Left cardiac atrium (tissue), 4 donors: ENCODE results near the gene AKAP1. TPM values are rescaled to one million over a fixed set of nuclear protein-coding genes. Genes with fewer than 3 reads are reported as not detected.
A peak's percentile ranks its signal among the peaks of the same experiment; 100 is the strongest.

Source experiments
- ATAC-seq, 2 donors: fragments of 200-7000 bp; cut with Tn5 transposase; one replicate each; pipeline ENCODE4 v1.9.1; 2020; ENCODE audit warnings: mild to moderate bottlenecking in 2 of 2, moderate library complexity in 2 of 2
- DNase-seq: peaks from one replicate; pipeline ENCODE4 v3.0.0-alpha.2; 2020
- intact Hi-C, 2 donors: fragments of 100-400 bp; cut with DNase I; formaldehyde crosslinking; loops; one replicate each; pipeline versions ENCODE4 v1.14.1 to v1.15.1; 2022 to 2023
- total RNA-seq, 2 donors: library from RNA; stranded (reverse); fragmentation: NEBNext Ultra II Directional; extraction: Animal tissue kit (Norgen Biotek cat#: 25700); gene quantifications; one replicate each; pipeline ENCODE4 v1.2.1, GENCODE V29; 2021
- donor health status: DM: no; HTN: yes; CAD: no.
- donor health status: DM: no; HTN: yes; CAD: no; lungs with severe emphysema.
- donor health status: DM: yes; HTN: yes; CAD: no.
- donor health status: Dilated cardiomyopathy.

The AKAP1 gene
- total RNA-seq, 2 donors from 2014 or later: 86.3 to 131 TPM

- intact Hi-C loops: loop anchor here in 1 of 2 donors (10.0 kb wide), 1 partner anchor 536 kb away; no protein-coding TSS in a partner anchor
- no peak for DNase-seq
- ATAC-seq: no peak
These were observed 54.0 kb downstream of the AKAP1 start for GRCh38 chr17:57138956-57139576.

- ATAC-seq (peak in 1 of 2 donors; percentile 23), DNase-seq (no peak)
- intact Hi-C loops: no loop called here
These were observed 55.3 kb downstream of the AKAP1 start for GRCh38 chr17:57140316-57140715.

GRCh38 chr17:57142925-57143324 lies 57.9 kb downstream of the AKAP1 start:
- ATAC-seq (peak in 1 of 2 donors; percentile 80), DNase-seq (no peak)
- intact Hi-C loops: no loop called here

GRCh38 chr17:57143361-57143760 lies 58.3 kb downstream of the AKAP1 start:
- intact Hi-C loops: no loop called here
- no peak for DNase-seq
- ATAC-seq: no peak

- intact Hi-C loops: no loop called here
- DNase-seq: no peak
- ATAC-seq: no peak
These were observed 58.9 kb downstream of the AKAP1 start for GRCh38 chr17:57143919-57144318.

- intact Hi-C loops: no loop called here
- ATAC-seq (no peak), DNase-seq (no peak)
These were observed 59.5 kb downstream of the AKAP1 start for GRCh38 chr17:57144567-57144966.

- DNase-seq: no peak
- no peak for ATAC-seq
- intact Hi-C loops: no loop called here
These were observed 60.3 kb downstream of the AKAP1 start for GRCh38 chr17:57145347-57145746.

GRCh38 chr17:57146273-57146672 lies 61.2 kb downstream of the AKAP1 start:
- DNase-seq (no peak), ATAC-seq (no peak)
- intact Hi-C loops: no loop called here

GRCh38 chr17:57151798-57152197 lies 66.8 kb downstream of the AKAP1 start:
- no peak for ATAC-seq
- intact Hi-C loops: no loop called here

GRCh38 chr17:57152967-57153528 lies 68.0 kb downstream of the AKAP1 start:
- DNase-seq: no peak
- intact Hi-C loops: no loop called here
- ATAC-seq: no peak

More at GRCh38 chr17:57151798-57152197, 66.8 kb downstream of the AKAP1 start:
- no peak for DNase-seq

- ATAC-seq (no peak), DNase-seq (no peak)
- intact Hi-C loops: no loop called here
These were observed 69.9 kb downstream of the AKAP1 start for GRCh38 chr17:57154921-57155320.

GRCh38 chr17:57158325-57158724 lies 73.3 kb downstream of the AKAP1 start:
- intact Hi-C loops: no loop called here
- ATAC-seq (no peak), DNase-seq (no peak)

GRCh38 chr17:57158795-57159194 lies 73.7 kb downstream of the AKAP1 start:
- intact Hi-C loops: no loop called here
- no peak for ATAC-seq
- DNase-seq: no peak

GRCh38 chr17:57160624-57161023 lies 75.6 kb downstream of the AKAP1 start:
- intact Hi-C loops: no loop called here
- DNase-seq: no peak
- no peak for ATAC-seq

- intact Hi-C loops: no loop called here
- no peak for DNase-seq
- ATAC-seq: no peak
These were observed 79.8 kb downstream of the AKAP1 start for GRCh38 chr17:57164814-57165213.

- intact Hi-C loops: no loop called here
- DNase-seq (no peak), ATAC-seq (no peak)
These were observed 80.7 kb downstream of the AKAP1 start for GRCh38 chr17:57165754-57166153.

- DNase-seq: no peak
- ATAC-seq: no peak
These were observed 81.8 kb downstream of the AKAP1 start for GRCh38 chr17:57166803-57167202.

GRCh38 chr17:57168695-57169094 lies 83.6 kb downstream of the AKAP1 start:
- intact Hi-C loops: no loop called here
- DNase-seq: no peak

More at GRCh38 chr17:57166803-57167202, 81.8 kb downstream of the AKAP1 start:
- intact Hi-C loops: no loop called here

GRCh38 chr17:57170866-57171265 lies 85.8 kb downstream of the AKAP1 start:
- ATAC-seq: no peak
- DNase-seq: no peak
- intact Hi-C loops: no loop called here

More at GRCh38 chr17:57168695-57169094, 83.6 kb downstream of the AKAP1 start:
- ATAC-seq: no peak
